ENCODE data around the gene GP1BB. TPM values are rescaled to one million over a fixed set of nuclear protein-coding genes. Genes with fewer than 3 reads are reported as not detected.

Gene GP1BB
- total and polyA plus RNA-seq, 2 of the 4 experiments (the other 2 are of a cell fraction) = 0.18 to 1.5 TPM

GRCh38 chr22:19745155-19746101, 22.1 kb downstream of the GP1BB start:
- Histone ChIP-seq H3K79me1 (ENCODE audit: low read depth in 1 of 2, low read length in 2 of 2) (no peaks in the 10 kb centered on the region), H3K9me3 (ENCODE audit: control insufficient read depth, insufficient read depth, low read length) (no peaks in the 10 kb centered on the region), H3K56ac (ENCODE audit: extremely low read depth, insufficient read depth, low read length) (no peak overlapping the region), H3K4me2 (ENCODE audit: low read depth, low read length) (no peak overlapping the region), H3K23ac (ENCODE audit: low read depth, low read length) (no peak overlapping the region), H4K91ac (ENCODE audit: insufficient read depth, low read depth, low read length) (no peak overlapping the region), H4K20me1 (ENCODE audit: insufficient read depth, low read length) (no peaks in the 10 kb centered on the region; the same call in 1 of the 2 replicates), H3K9ac (ENCODE audit: low read depth, low read length) (no peak overlapping the region), H3K4me1 (ENCODE audit: control insufficient read depth, insufficient read depth, low read length) (no peaks in the 10 kb centered on the region; the same call in 1 of the 2 replicates), H3K9me1 (ENCODE audit: insufficient read depth, low read length) (no peaks in the 10 kb centered on the region), H3K36me3 (ENCODE audit: control insufficient read depth, insufficient read depth, low read length) (no peaks in the 10 kb centered on the region), H2AFZ (replicated peaks; ENCODE audit: low read length, poor library complexity) (peak overlapping the region; percentile 61), H4K5ac (ENCODE audit: low read depth, low read length) (no peak overlapping the region), H2BK5ac (ENCODE audit: low read depth, low read length, poor library complexity, severe bottlenecking) (no peak overlapping the region), H4K8ac (ENCODE audit: low read depth in 2 of 2, low read length in 2 of 2) (0 out of 4 replicates have a peak overlapping the region, but pooled peaks of 1 of the 2 experiments have one; percentile 33), H3K4ac (ENCODE audit: low read depth, low read length) (no peak overlapping the region), H2AK9ac (replicated peaks; ENCODE audit: low read depth, low read length, poor library complexity) (peak overlapping the region; percentile 65), H2BK20ac (ENCODE audit: low read depth, low read length) (no peak overlapping the region), H2BK15ac (ENCODE audit: low read depth, low read length) (no peak overlapping the region), H3K4me3 (ENCODE audit: insufficient read depth, low read depth, low read length) (no peak overlapping the region), H2AK5ac (ENCODE audit: low read depth, low read length) (peak overlapping the region; percentile 50), H3K27me3 (ENCODE audit: control insufficient read depth, insufficient read depth, low read length) (peaks cover 10% of the 10 kb centered on the region; the same call in 1 of the 2 replicates), H3K14ac (replicated peaks; ENCODE audit: low read depth, low read length) (no peak overlapping the region), H3K27ac (ENCODE audit: insufficient read depth, low read length) (no peak overlapping the region), H2BK120ac (ENCODE audit: low read depth, low read length) (0 out of 2 replicates have a peak overlapping the region, but pooled peaks have one; percentile 8), H3K18ac (ENCODE audit: low read depth, low read length) (no peak overlapping the region)
- ChIA-PET POLR2A (ENCODE audit: unreplicated experiment) (no interaction called here), CTCF (interaction anchor here (1.6 kb wide), 1 partner anchor 14 kb away, joined by 4 read pairs; no protein-coding TSS in a partner anchor)
- intact Hi-C loops (cut with micrococcal nuclease) (no loop called here), dilution Hi-C loops (cut with HindIII; ENCODE audit: low sequenced_read_pairs, unreplicated experiment) (no loop called here), in situ Hi-C loops (cut with MboI; ENCODE audit: low sequenced_read_pairs) (no loop called here)
- DNase-seq (no peak), ATAC-seq (ENCODE audit: low read depth) (peak; percentile 19; the same call in 1 of the 2 replicates)
- 69% methylated on average over 12 of the region's 24 CpGs; no CpG with 5 or more reads in 1 of the 2 experiments for WGBS, 2 experiments (ENCODE audit: extremely low coverage in 2 of 2, insufficient read length in 1 of 2)
- TF ChIP-seq CHD1 (IDR thresholded peaks at IDR 0.05; ENCODE audit: low read depth, low read length) (no peak), CEBPB (IDR thresholded peaks at IDR 0.05; ENCODE audit: low read depth, low read length) (no peak)
- no TSS peak for BruUV-seq (replicated peaks)

Data from IMR-90 (cell line).